AG04449 (cell line): ENCODE data around the gene ABCC5.

Source experiments
- CTCF ChIA-PET: fragments of 350-600 bp; formaldehyde crosslinking; extraction: SDS; loops from one replicate; lab custom pipeline; 2021; ENCODE audit warnings: antibody characterized with exemption; lab: Yijun Ruan, JAX
- POLR2A ChIA-PET: fragments of 400-600, 350-600 bp; formaldehyde crosslinking; extraction: SDS; loops from one replicate; lab custom pipeline; 2020; ENCODE audit warnings: antibody characterized with exemption, inconsistent platforms; lab: Yijun Ruan, JAX
- DNase-seq: peaks from one replicate; pipeline ENCODE4 v3.0.0-alpha.2; 2010; ENCODE audit warnings: low read depth, low spot score
- H3K4me3 ChIP-seq: 2 replicates; pipeline ENCODE4 v1.5.1; 2011; ENCODE audit warnings: low read depth, mild to moderate bottlenecking, control low read depth, low read length
- TF ChIP-seq, protein P1 (sequence below): IDR thresholded peaks from one replicate; pipeline ENCODE4 v1.5.1; 2011; ENCODE audit warnings: mild to moderate bottlenecking, moderate library complexity, low read length, control low read depth, inconsistent platforms; ENCODE audit not compliant: insufficient read depth; ENCODE audit errors: missing control alignments

The ABCC5 gene

DNA sequence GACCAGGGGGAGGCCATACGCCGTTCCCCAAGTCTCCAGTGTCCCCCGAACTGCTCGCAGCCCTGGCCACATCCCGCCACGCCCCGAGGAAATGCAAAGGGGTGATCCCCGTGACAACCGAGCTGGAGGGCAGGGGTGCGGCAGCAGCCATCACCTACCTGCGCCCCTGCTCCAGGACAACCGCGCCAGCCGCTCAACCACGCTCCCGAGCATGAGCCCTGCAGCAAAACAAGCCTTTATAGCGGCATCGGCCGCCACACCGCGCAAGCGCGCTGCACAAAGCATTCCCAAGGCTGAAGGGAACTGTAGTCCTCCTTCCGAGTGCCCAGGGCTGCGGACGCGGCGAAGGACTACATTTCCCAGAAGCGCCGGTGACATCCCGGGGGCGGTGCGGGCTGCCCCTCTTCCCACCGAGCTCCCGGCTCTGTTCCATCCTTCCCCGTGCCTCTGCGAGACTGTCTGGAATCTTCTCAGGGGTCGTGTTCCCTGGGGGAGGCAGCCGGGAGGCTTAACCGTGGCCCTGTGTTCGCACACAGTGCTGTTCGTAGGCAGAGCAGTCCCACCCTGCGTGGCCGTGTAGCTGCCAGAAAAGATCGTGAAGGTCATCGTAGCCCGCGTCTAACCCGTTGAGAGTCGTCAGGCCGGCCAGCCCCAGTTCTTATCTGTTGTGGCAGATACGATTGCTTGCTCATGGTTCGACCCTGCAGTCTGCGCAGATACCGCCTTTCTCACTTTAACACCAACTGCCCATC is at the start of gene ABCC5:
Gene ABCC5, minus strand, starts transcription at position 213 of the 752 bp plus-strand sequence. CDS start 3,492 bp downstream, outside the sequence.
- DNase-seq: peak; percentile 41
- ChIA-PET CTCF (interaction anchor here (0.5 to 5.0 kb wide), 27 partner anchors 8 to 232 kb away, joined by 3 to 73 read pairs (median 4); partner anchors contain the start of genes EEF1AKMT4, EIF2B5 and PARL), POLR2A (interaction anchor here (1.0 to 1.2 kb wide), 2 partner anchors 12 to 14 kb away, joined by 3 to 7 read pairs; no protein-coding TSS in a partner anchor)
- TF ChIP-seq, protein P1, sequence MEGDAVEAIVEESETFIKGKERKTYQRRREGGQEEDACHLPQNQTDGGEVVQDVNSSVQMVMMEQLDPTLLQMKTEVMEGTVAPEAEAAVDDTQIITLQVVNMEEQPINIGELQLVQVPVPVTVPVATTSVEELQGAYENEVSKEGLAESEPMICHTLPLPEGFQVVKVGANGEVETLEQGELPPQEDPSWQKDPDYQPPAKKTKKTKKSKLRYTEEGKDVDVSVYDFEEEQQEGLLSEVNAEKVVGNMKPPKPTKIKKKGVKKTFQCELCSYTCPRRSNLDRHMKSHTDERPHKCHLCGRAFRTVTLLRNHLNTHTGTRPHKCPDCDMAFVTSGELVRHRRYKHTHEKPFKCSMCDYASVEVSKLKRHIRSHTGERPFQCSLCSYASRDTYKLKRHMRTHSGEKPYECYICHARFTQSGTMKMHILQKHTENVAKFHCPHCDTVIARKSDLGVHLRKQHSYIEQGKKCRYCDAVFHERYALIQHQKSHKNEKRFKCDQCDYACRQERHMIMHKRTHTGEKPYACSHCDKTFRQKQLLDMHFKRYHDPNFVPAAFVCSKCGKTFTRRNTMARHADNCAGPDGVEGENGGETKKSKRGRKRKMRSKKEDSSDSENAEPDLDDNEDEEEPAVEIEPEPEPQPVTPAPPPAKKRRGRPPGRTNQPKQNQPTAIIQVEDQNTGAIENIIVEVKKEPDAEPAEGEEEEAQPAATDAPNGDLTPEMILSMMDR: no peak
- H3K4me3 ChIP-seq: peak within 1 kb of the TSS; percentile 98

DNA sequence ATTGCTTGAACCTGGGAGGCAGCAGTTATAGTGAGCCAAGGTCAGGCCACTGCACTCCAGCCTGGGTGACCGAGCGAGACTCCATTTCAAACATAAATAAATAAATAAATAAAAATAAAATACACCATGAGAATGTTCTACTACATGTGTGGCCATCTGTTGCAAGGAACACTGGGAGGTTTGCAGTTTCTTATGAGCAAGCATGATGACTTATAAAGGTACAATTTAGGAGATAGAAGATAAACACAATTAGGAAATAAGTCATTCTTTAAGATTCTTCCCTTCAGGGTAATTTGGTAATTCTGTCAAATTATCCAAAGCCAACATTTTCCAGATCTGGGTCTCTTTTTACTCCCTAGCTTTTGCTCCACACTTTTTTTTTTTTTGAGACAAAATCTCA is 48.5 kb upstream of the ABCC5 start:
- no peak for DNase-seq
- CTCF ChIA-PET: interaction anchor here (1.3 kb wide), 1 partner anchor 10 kb away, joined by 3 read pairs; no protein-coding TSS in a partner anchor

DNA sequence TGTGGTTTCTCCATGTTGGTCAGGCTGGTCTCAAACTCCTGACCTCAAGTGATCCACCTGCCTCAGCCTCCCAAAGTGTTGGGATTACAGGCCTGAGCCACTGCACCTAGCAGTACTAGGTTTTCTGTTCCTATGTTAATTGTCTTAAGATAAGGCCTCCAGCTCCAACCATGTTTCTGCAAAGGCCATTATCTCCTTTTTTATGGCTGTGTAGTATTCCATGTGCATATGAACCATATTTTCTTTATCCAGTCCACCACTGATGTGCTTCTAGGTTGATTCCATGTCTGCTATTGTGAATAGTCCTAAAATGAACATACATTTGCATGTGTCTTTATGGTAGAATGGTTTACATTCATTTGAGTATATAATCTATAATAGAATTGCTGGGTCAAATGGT is 45.0 kb upstream of the ABCC5 start:
- ChIA-PET CTCF (no interaction called here), POLR2A (no interaction called here)
- TF ChIP-seq, protein P1: no peak
- H3K4me3 ChIP-seq: no peak overlapping the region
- DNase-seq: no peak

More for the DNA sequence above, 48.5 kb upstream of the ABCC5 start:
- H3K4me3 ChIP-seq: no peak overlapping the region
- TF ChIP-seq, protein P1: no peak
- POLR2A ChIA-PET: no interaction called here

DNA sequence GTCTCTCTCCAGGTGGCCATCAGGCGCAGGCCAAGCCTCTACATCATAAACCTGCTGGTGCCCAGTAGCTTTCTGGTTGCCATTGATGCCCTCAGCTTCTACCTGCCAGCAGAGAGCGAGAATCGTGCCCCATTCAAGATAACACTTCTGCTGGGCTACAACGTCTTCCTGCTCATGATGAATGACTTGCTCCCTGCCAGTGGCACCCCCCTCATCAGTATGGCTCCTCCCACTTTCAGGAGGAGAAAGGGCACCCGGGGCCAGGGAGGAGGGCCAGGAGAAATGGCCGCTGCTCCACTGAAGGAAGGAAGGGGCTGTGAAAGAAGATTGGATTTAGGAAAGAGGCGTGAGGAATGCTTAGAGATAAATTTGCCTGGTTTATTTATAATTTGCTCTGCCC is 41.7 kb upstream of the ABCC5 start:
- H3K4me3 ChIP-seq: no peak overlapping the region
- TF ChIP-seq, protein P1: no peak
- DNase-seq: no peak
- CTCF ChIA-PET: interaction anchor here (1.7 kb wide), 1 partner anchor 164 kb away, joined by 4 read pairs; no protein-coding TSS in a partner anchor
- POLR2A ChIA-PET: no interaction called here

DNA sequence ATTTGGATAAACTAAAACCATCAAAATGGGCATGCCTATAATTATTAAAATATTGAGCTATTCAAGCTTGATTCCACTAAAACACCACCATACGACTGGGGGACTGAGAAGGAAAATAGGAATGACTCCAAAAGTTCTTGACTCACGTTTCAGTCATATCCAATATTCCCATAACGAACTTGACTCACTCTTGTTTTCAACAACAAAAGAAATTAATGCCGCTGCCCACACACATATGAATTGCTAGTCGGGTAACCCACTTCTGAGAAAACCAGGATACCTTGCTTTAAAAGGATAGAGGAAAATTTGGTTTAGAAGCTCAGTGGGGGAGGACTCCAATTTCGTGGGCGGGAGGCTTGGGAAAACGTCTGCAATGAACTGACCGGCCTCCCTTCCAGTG is 40.3 kb upstream of the ABCC5 start:
- POLR2A ChIA-PET: no interaction called here
- TF ChIP-seq, protein P1: no peak
- CTCF ChIA-PET: interaction anchor here (1.0 to 1.7 kb wide), 5 partner anchors 10 to 231 kb away, joined by 3 to 5 read pairs (median 4); partner anchors contain the start of gene EEF1AKMT4

DNA sequence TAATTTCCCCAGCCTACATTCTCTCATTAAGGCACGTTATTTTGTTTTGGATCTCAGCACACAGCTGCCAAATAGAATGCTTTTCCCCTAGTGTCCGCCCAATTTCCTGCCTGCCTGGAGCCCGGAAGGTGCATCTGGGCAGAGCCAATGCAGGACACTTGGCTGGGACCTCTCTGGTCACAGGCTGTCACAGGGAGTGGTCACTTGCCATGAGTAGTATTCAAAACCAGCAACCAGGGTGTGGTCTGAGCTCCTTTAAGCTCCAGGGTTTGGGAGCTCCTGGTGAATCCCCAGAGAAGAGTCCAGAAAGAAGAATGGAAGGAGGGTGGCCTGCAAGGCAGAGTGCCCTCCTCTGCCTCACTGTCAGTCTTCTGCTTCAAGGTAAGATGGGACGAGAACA is 35.1 kb upstream of the ABCC5 start, which contains the start of gene HTR3C:
Gene HTR3C, plus strand, starts transcription at position 281 of the 400 bp plus-strand sequence. Its CDS starts 34 bp downstream, at position 315.
- TF ChIP-seq, protein P1: no peak
- POLR2A ChIA-PET: interaction anchor here (0.6 kb wide), 1 partner anchor 11 kb away, joined by 4 read pairs; no protein-coding TSS in a partner anchor
- DNase-seq: no peak
- no peak within 1 kb of the TSS for H3K4me3 ChIP-seq
- CTCF ChIA-PET: interaction anchor here (0.8 kb wide), 1 partner anchor 16 kb away, joined by 3 read pairs; no protein-coding TSS in a partner anchor

More for the DNA sequence above, 40.3 kb upstream of the ABCC5 start:
- no peak overlapping the region for H3K4me3 ChIP-seq
- DNase-seq: no peak
